ENCODE data around the gene HABP4.

DNA sequence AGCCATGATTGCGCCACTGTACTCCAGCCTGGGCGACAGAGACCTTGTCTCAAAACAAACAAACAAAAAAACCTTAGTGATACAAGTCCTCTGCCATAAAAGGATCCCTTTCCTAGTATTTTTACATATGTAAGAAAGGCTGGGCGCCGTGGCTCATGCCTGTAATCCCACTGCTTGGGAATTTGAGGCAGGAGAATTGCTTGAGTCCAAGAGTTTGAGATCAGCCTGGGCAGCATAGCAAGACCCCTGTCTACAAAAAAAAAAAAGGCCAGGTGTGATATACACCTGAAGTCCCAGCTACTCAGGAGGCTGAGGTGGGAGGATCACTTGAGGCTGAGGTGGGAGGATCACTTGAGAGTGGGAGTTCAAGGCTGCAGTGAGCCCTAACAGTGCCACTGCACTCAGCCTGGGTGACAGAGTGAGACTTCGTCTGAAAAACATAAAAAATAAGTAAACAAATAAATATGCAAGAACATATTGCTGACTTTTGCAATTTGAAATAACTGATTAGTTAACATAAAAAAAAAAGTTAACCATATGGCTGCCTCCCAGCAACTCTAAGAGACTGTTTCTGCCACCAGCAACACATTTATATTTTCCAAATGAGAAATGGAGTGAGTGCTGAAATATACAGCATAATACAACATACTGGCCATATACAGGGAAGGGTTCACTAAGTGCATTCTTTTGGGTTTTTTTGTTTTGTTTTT is 38.7 kb upstream of the HABP4 start:
- TF ChIP-seq, protein P1, sequence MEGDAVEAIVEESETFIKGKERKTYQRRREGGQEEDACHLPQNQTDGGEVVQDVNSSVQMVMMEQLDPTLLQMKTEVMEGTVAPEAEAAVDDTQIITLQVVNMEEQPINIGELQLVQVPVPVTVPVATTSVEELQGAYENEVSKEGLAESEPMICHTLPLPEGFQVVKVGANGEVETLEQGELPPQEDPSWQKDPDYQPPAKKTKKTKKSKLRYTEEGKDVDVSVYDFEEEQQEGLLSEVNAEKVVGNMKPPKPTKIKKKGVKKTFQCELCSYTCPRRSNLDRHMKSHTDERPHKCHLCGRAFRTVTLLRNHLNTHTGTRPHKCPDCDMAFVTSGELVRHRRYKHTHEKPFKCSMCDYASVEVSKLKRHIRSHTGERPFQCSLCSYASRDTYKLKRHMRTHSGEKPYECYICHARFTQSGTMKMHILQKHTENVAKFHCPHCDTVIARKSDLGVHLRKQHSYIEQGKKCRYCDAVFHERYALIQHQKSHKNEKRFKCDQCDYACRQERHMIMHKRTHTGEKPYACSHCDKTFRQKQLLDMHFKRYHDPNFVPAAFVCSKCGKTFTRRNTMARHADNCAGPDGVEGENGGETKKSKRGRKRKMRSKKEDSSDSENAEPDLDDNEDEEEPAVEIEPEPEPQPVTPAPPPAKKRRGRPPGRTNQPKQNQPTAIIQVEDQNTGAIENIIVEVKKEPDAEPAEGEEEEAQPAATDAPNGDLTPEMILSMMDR (IDR thresholded peaks at IDR 0.05), result no peak
- no peak for TF ChIP-seq POLR2A (IDR thresholded peaks at IDR 0.05)
